HepG2 (cell line): ENCODE data around the gene CEP250. TPM values are rescaled to one million over a fixed set of nuclear protein-coding genes. Genes with fewer than 3 reads are reported as not detected.

Source experiments
- HIVEP1 ChIP-seq: sonication (generic); formaldehyde crosslinking; IDR thresholded peaks from 2 replicates; pipeline ENCODE4 v1.4.0; 2020; ENCODE audit warnings: mild to moderate bottlenecking, missing genetic modification reagents
- HNRNPUL1 ChIP-seq: fragments of 200-400 bp; formaldehyde crosslinking; IDR thresholded peaks from 2 replicates; pipeline ENCODE4 v1.6.1; 2017; ENCODE audit warnings: low read depth, mild to moderate bottlenecking, low read length, moderate library complexity
- LCORL ChIP-seq, 2 experiments: fragments of 450-650 bp in 1 of 2; sonication (generic) in 1 of 2; formaldehyde crosslinking in 1 of 2; IDR thresholded peaks; 2 replicates each; pipeline versions ENCODE4 v1.5.0 to v1.6.1; 2017 to 2020; ENCODE audit warnings: antibody characterized with exemption in 1 of 2, missing genetic modification reagents in 1 of 2
- ZNF225 ChIP-seq: sonication (generic); formaldehyde crosslinking; IDR thresholded peaks from 2 replicates; pipeline ENCODE4 v1.4.0; 2020; ENCODE audit warnings: mild to moderate bottlenecking, missing genetic modification reagents
- polyA plus RNA-seq, 8 experiments: library from polyadenylated mRNA; depleted of rRNA in 3 of 8; stranded (reverse) in 7 of 8; unstranded in 1 of 8; fragments of >200 nt; fragmentation: Illumina TruSeq in 4 of 8; extraction: Trizol in 4 of 8; gene quantifications; 2 replicates each; pipeline versions ENCODE4 v1.2.1 to v1.2.3, GENCODE V29; 2011 to 2016; ENCODE audit warnings: low read depth in 4 of 8, missing spikeins in 1 of 8, mixed read lengths in 1 of 8; ENCODE audit not compliant: insufficient read depth in 1 of 8
- total RNA-seq, 5 experiments: library from RNA; depleted of rRNA; stranded (reverse); fragments of >200 nt; fragmentation: Illumina TruSeq; extraction: Trizol; gene quantifications; 2 replicates each; pipeline ENCODE4 v1.2.3, GENCODE V29; 2016; ENCODE audit warnings: low read depth in 1 of 5
- TF ChIP-seq, protein P1 (sequence below): sonication (generic); formaldehyde crosslinking; IDR thresholded peaks from one replicate; pipeline ENCODE4 v1.5.1; 2020; ENCODE audit warnings: mild to moderate bottlenecking, missing genetic modification reagents; ENCODE audit errors: not compliant biosample characterization
- TF ChIP-seq, protein P2 (sequence below): sonication (generic); formaldehyde crosslinking; IDR thresholded peaks from 2 replicates; pipeline ENCODE4 v1.5.1; 2020; ENCODE audit warnings: mild to moderate bottlenecking, missing genetic modification reagents, moderate library complexity
- TF ChIP-seq, protein P3 (sequence below): sonication (generic); formaldehyde crosslinking; IDR thresholded peaks from 2 replicates; pipeline ENCODE4 v1.4.0; 2020; ENCODE audit warnings: missing genetic modification reagents; ENCODE audit errors: not compliant biosample characterization
- TF ChIP-seq, protein P4 (sequence below): sonication (generic); formaldehyde crosslinking; IDR thresholded peaks from 2 replicates; pipeline ENCODE4 v1.5.0; 2020; ENCODE audit warnings: mild to moderate bottlenecking, missing genetic modification reagents

Gene CEP250
- total and polyA plus RNA-seq, 2 of the 13 experiments (the other 11 are each of a cell fraction or from before 2014, with no cell fraction given): 28.8 to 55.3 TPM

DNA sequence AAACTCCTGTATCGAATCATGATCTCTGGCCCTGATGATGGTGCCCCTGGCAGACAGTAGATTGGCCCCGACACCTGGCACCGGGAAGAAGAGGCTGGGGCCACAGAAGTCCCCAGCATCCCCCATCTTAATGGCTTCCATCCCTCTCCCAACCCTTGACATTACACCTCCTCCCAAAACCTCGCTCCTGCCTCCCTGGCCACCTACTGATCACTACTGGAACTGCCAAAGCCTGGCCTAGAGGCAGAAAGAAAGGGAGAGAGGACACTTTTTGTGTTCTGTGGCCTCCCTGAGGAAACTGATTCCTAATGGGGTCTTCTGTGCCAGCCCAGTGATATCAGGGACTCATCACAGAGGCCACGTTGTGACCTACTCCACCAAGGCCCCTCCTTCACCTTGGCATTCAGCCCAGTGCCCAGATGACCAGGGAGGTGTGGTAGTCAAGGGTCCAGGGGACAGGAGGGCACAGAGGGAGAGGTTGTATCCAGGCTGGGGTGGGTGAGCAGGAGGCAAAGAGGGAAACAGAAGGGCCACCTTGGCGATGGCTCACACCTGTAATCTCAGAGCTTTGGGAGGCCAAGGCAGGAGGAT lies 68.0 kb downstream of the CEP250 start (continued):
- TF ChIP-seq, protein P1, sequence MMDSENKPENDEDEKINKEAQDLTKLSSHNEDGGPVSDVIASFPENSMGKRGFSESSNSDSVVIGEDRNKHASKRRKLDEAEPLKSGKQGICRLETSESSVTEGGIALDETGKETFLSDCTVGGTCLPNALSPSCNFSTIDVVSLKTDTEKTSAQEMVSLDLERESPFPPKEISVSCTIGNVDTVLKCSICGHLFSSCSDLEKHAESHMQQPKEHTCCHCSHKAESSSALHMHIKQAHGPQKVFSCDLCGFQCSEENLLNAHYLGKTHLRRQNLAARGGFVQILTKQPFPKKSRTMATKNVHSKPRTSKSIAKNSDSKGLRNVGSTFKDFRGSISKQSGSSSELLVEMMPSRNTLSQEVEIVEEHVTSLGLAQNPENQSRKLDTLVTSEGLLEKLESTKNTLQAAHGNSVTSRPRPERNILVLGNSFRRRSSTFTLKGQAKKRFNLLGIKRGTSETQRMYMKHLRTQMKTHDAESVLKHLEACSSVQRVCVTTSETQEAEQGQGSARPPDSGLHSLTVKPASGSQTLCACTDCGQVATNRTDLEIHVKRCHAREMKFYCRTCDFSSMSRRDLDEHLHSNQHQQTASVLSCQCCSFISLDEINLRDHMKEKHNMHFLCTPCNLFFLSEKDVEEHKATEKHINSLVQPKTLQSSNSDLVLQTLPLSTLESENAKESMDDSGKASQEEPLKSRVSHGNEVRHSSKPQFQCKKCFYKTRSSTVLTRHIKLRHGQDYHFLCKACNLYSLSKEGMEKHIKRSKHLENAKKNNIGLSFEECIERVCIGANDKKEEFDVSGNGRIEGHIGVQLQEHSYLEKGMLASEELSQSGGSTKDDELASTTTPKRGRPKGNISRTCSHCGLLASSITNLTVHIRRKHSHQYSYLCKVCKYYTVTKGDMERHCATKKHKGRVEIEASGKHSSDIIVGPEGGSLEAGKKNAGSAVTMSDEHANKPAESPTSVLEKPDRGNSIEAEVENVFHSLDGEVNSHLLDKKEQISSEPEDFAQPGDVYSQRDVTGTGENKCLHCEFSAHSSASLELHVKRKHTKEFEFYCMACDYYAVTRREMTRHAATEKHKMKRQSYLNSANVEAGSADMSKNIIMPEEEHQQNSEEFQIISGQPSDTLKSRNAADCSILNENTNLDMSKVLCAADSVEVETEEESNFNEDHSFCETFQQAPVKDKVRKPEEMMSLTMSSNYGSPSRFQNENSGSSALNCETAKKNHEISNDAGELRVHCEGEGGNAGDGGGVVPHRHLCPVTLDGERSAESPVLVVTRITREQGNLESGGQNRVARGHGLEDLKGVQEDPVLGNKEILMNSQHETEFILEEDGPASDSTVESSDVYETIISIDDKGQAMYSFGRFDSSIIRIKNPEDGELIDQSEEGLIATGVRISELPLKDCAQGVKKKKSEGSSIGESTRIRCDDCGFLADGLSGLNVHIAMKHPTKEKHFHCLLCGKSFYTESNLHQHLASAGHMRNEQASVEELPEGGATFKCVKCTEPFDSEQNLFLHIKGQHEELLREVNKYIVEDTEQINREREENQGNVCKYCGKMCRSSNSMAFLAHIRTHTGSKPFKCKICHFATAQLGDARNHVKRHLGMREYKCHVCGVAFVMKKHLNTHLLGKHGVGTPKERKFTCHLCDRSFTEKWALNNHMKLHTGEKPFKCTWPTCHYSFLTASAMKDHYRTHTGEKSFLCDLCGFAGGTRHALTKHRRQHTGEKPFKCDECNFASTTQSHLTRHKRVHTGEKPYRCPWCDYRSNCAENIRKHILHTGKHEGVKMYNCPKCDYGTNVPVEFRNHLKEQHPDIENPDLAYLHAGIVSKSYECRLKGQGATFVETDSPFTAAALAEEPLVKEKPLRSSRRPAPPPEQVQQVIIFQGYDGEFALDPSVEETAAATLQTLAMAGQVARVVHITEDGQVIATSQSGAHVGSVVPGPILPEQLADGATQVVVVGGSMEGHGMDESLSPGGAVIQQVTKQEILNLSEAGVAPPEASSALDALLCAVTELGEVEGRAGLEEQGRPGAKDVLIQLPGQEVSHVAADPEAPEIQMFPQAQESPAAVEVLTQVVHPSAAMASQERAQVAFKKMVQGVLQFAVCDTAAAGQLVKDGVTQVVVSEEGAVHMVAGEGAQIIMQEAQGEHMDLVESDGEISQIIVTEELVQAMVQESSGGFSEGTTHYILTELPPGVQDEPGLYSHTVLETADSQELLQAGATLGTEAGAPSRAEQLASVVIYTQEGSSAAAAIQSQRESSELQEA: peak; percentile 17
- TF ChIP-seq ZNF225 (CRISPR knock-in tag) (peak; percentile 48; the same call in 1 of the 2 replicates), LCORL (IDR thresholded peaks at IDR 0.05) (no peak), LCORL (CRISPR knock-in tag; IDR thresholded peaks at IDR 0.05) (no peak), HIVEP1 (CRISPR knock-in tag) (0 out of 2 replicates have a peak, but pooled peaks have one; percentile 39), HNRNPUL1 (no peak)
- TF ChIP-seq, protein P2, sequence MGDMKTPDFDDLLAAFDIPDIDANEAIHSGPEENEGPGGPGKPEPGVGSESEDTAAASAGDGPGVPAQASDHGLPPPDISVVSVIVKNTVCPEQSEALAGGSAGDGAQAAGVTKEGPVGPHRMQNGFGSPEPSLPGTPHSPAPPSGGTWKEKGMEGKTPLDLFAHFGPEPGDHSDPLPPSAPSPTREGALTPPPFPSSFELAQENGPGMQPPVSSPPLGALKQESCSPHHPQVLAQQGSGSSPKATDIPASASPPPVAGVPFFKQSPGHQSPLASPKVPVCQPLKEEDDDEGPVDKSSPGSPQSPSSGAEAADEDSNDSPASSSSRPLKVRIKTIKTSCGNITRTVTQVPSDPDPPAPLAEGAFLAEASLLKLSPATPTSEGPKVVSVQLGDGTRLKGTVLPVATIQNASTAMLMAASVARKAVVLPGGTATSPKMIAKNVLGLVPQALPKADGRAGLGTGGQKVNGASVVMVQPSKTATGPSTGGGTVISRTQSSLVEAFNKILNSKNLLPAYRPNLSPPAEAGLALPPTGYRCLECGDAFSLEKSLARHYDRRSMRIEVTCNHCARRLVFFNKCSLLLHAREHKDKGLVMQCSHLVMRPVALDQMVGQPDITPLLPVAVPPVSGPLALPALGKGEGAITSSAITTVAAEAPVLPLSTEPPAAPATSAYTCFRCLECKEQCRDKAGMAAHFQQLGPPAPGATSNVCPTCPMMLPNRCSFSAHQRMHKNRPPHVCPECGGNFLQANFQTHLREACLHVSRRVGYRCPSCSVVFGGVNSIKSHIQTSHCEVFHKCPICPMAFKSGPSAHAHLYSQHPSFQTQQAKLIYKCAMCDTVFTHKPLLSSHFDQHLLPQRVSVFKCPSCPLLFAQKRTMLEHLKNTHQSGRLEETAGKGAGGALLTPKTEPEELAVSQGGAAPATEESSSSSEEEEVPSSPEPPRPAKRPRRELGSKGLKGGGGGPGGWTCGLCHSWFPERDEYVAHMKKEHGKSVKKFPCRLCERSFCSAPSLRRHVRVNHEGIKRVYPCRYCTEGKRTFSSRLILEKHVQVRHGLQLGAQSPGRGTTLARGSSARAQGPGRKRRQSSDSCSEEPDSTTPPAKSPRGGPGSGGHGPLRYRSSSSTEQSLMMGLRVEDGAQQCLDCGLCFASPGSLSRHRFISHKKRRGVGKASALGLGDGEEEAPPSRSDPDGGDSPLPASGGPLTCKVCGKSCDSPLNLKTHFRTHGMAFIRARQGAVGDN (CRISPR knock-in tag): peak; percentile 28
- TF ChIP-seq, protein P3, sequence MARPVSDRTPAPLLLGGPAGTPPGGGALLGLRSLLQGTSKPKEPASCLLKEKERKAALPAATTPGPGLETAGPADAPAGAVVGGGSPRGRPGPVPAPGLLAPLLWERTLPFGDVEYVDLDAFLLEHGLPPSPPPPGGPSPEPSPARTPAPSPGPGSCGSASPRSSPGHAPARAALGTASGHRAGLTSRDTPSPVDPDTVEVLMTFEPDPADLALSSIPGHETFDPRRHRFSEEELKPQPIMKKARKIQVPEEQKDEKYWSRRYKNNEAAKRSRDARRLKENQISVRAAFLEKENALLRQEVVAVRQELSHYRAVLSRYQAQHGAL: no peak
- TF ChIP-seq, protein P4, sequence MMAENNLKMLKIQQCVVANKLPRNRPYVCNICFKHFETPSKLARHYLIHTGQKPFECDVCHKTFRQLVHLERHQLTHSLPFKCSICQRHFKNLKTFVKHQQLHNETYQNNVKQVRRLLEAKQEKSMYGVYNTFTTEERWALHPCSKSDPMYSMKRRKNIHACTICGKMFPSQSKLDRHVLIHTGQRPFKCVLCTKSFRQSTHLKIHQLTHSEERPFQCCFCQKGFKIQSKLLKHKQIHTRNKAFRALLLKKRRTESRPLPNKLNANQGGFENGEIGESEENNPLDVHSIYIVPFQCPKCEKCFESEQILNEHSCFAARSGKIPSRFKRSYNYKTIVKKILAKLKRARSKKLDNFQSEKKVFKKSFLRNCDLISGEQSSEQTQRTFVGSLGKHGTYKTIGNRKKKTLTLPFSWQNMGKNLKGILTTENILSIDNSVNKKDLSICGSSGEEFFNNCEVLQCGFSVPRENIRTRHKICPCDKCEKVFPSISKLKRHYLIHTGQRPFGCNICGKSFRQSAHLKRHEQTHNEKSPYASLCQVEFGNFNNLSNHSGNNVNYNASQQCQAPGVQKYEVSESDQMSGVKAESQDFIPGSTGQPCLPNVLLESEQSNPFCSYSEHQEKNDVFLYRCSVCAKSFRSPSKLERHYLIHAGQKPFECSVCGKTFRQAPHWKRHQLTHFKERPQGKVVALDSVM (CRISPR knock-in tag): 0 out of 2 replicates have a peak, but pooled peaks have one; percentile 9
